DMS153 (cell line): Measurements from ENCODE around the gene DDTL.

Experiments
- DNase-seq: peaks from one replicate; lab custom pipeline; 2025; lab: John Stamatoyannopoulos, UW

DDTL gene

DNA sequence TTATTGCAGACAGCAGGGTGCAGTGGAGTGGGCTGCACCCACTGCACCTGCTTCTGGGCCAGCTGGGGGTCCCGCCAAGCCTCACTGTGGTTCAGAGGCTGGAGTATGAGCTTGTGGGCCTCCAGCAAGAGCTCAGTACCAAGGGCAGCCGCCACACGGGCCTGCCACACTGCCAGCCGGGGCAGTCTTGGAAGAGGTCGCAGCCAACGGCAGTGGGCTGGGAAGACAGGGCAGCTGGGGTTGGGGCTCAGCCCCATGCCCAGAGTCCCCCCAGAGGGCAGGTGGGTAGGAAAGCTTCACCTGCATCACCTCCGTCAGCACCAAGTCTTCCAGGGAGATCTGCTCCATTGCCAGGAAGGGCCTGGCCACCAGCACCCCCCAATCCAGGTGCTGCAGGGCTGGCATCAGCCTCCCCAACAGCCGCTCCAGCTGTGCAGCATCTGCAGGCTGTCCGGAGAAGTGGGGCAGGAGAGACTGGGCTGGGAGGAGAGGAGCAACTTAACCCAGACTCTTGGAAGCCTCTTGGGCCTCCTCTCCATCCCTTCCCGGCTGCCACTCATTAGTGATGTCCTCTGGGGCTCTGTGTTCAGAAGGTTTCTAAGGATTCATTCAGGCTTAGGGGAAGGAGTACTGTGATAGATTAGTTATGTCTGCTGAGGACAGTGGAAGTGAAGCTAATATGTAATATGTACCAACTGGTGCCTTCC is 39.7 kb downstream of the DDTL start:
- no peak for DNase-seq

GRCh38 chr22:24006914-24007214 is 40.2 kb downstream of the DDTL start:
- no peak for DNase-seq

DNA sequence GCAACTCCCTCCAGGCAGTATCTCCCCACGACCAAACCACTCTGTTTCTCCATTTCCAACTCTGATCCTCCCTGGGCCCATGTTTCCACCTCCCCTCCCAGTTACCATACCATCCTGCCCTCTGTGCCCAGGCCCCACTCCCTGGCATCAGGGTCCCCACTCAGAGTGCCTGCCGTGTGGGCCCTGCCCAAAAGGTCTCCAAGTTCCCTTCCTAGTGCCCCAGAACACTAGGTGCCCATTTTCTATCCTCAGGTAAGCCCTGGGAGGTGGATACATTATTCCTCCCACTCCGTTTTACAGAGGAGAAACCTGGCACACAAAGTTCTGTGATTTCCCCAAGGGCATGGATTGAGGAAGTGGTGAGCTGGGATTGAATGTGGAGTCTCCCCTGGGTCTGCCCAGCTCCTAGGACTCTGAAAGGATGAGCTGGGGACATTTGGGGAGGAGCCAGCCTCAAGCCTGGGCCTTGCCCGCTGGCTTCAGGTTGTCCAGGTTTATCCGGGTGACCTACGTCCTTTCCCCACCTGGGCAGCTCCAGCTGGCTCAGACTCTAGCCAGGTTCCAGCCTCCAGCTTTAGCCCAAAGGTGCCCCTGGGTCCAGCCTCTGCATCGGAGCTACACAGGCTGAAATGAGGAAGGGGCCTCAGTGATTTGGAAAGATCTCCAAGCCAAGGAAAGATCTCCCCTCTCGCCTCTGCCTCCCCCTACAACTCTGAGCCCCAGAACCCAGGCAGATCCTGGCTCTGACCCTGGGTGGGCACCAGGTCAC is 40.7 kb downstream of the DDTL start:
- DNase-seq = no peak

- DNase-seq = no peak
Observed at GRCh38 chr22:24008022-24008283, 41.3 kb downstream of the DDTL start.

GRCh38 chr22:24008381-24009226 is 41.9 kb downstream of the DDTL start:
- DNase-seq = no peak

DNA sequence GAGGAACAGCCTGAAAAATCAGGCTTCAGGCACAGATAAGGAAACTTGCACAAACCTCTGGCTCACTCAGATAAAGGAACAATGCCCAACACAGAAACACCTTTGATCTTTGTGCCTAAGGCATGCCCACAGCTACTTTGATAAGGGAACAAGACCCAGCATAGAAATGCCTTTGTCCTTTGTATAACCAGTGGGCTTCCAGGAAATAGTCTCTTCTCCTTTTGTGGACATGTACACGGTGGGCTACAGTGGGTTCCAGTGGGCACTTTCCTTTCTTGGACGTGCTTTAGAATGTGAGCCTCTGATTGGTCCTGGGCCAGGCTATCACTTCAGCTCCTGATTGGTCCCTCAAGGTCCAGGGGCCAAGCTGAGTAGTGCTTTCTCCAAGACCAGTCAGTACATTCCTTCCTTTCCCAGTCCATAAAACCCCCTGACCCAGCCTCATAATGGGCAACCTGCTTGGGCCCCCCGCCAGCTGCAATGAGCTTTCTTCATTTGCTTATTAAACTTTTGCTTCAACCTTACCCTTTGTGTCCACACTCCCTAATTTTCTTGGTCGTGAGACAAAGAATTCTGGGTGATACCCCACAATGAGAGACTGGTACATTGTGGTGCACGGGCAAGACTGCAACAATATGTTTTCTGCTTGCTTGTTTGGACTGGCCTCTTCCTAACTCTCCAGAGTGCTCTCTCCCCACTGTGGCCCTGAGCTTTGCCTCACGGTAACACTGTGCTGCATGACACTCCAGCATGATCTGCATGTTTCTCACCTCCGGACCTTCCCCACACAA is 42.7 kb downstream of the DDTL start:
- DNase-seq = no peak

DNA sequence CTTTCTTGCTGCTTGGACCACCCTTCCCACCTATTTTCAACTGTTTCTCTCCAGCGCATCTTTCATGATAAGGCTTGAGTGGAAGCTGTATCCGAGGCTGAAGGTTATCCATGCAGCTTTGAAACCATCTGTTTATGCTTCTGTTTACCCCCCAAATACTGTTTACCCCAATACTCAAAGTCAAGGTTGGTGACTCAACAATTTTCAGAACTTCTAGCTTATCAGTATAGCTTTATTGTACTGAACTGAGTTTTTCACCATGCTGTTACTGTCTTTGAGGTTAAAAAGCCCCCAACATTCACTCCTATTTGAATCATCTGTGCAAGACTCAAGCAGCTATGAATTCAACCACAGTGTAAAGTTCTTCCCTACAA is 43.3 kb downstream of the DDTL start:
- no peak for DNase-seq

- no peak for DNase-seq
Observed at GRCh38 chr22:24011735-24012068, 45.0 kb downstream of the DDTL start.

DNA sequence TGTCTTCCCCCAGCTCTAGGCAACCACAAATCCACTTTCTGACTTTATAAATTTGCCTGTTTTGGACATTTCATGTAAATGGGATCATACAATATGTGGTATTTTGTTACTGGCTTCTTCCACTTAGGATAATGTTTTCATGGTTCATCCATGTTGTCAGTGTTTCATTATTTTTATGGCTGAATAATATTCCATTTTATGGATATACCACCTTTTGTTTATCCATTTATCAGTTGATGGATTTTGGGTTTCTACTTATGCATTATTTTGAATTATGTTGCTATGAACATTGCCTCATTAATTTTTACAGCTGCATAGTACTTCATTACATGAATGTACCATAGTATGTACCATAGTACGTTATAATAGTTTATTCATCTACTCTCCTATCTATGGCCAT is 49.5 kb downstream of the DDTL start:
- DNase-seq = no peak

GRCh38 chr22:24021304-24021703 is 54.6 kb downstream of the DDTL start:
- no peak for DNase-seq
